Tibial artery (tissue), 4 donors: ENCODE measurements around the gene WNK1.

ENCODE experiments used
- DNase-seq, 2 donors: peaks; one replicate each; pipeline ENCODE4 v3.0.0-alpha.2; 2019
- H3K27ac ChIP-seq, 2 donors: fragments of 200-600 bp; sonication (generic) in 1 of 2; 1 replicate in 1 of 2; 2 replicates in 1 of 2; pipeline ENCODE4 v1.5.1; 2018 to 2019; ENCODE audit warnings: mild to moderate bottlenecking in 1 of 2
- H3K27me3 ChIP-seq, 2 donors: fragments of 200-600 bp; sonication (generic) in 1 of 2; one replicate each; pipeline versions ENCODE4 v1.5.1 to v1.6.0; 2016 to 2019
- H3K36me3 ChIP-seq, 3 donors: fragments of 200-600 bp; sonication (generic) in 2 of 3; one replicate each; pipeline ENCODE4 v1.5.1; 2016 to 2019; ENCODE audit warnings: mild to moderate bottlenecking in 2 of 3
- H3K4me1 ChIP-seq, 4 donors: fragments of 200-600 bp; sonication (generic) in 2 of 4; 1 replicate in 3 of 4; 2 replicates in 1 of 4; pipeline ENCODE4 v1.5.1; 2016 to 2019
- H3K4me3 ChIP-seq, 2 donors: fragments of 200-600 bp; sonication (generic) in 1 of 2; 1 replicate in 1 of 2; 2 replicates in 1 of 2; pipeline ENCODE4 v1.5.1; 2018 to 2019; ENCODE audit warnings: mild to moderate bottlenecking in 2 of 2
- H3K9me3 ChIP-seq, 3 donors: fragments of 200-600 bp; sonication (generic) in 1 of 3; one replicate each; pipeline ENCODE4 v1.5.1; 2016 to 2019
- CTCF ChIP-seq, 2 experiments: fragments of 200-600 bp in 1 of 2; fragments of 450-650 bp in 1 of 2; IDR thresholded peaks; one replicate each; pipeline ENCODE4 v1.5.1; 2017 to 2019; ENCODE audit warnings: antibody characterized with exemption in 2 of 2, mild to moderate bottlenecking in 1 of 2, moderate library complexity in 1 of 2
- intact Hi-C: fragments of 100-400 bp; cut with DNase I; formaldehyde crosslinking; loops from one replicate; pipeline ENCODE4 v1.15.0; 2023; ENCODE audit warnings: low total_unique reads

The WNK1 gene

GRCh38 chr12:828726-829395 lies 76.5 kb downstream of the WNK1 start:
- no peaks in the 10 kb centered on the region for H3K9me3 ChIP-seq
- H3K27ac ChIP-seq: peak overlapping the region in 1 of 2 donors; percentile 32
- peaks cover 0 to 36% (median 11%) of the 10 kb centered on the region in 4 donors for H3K4me1 ChIP-seq
- peaks cover 4 to 30% (median 21%) of the 10 kb centered on the region in 3 donors for H3K36me3 ChIP-seq
- H3K4me3 ChIP-seq: no peak overlapping the region
- no peak for TF ChIP-seq CTCF (IDR thresholded peaks at IDR 0.05)
- DNase-seq: no peak
- no peaks in the 10 kb centered on the region for H3K27me3 ChIP-seq
- intact Hi-C loops: loop anchor here (10.0 kb wide), 1 partner anchor 126 kb away; no protein-coding TSS in a partner anchor

- H3K9me3 ChIP-seq: no peaks in the 10 kb centered on the region
- intact Hi-C loops: no loop called here
- no peak overlapping the region for H3K4me3 ChIP-seq
- no peak for DNase-seq
- TF ChIP-seq CTCF (IDR thresholded peaks at IDR 0.05): no peak
- peaks cover 4 to 30% (median 27%) of the 10 kb centered on the region in 3 donors for H3K36me3 ChIP-seq
- no peaks in the 10 kb centered on the region for H3K27me3 ChIP-seq
- H3K4me1 ChIP-seq: peaks cover 0 to 36% (median 11%) of the 10 kb centered on the region in 4 donors
- no peak overlapping the region for H3K27ac ChIP-seq
Measured at GRCh38 chr12:830111-830867, 77.9 kb downstream of the WNK1 start.

DNA sequence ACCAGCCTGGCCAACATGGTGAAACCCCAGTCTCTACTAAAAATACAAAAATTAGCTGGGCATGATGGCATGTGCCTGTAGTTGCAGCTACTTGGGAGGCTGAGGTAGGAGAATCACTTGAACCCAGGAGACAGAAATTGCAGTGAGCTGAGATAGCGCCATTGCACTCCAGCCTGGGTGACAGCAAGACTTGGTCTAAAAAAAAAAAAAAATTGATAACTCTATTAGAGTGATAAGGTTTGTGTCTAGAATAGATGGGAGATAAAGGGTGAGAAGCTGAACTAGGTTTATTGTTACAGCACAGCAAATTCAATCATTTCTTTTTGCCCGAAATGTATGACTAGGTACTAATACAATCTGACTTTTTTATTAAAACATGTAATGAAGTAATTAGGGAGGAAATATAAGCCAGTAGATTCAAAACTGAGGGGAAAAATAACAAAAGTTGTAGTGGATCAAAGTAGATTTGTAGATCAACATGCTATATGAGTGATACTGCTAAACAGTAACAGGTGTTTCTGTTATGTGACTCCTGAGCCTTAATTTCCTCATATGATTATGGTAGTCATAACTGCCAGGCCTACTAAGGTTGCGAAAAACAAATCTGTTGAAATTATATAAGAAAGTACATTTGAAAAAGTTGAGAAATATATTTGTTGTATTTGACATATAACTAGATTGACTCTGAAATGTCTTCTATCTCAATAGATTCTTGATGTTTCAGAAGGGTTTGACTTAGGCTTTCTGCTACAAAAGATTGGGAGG lies 83.6 kb downstream of the WNK1 start:
- H3K36me3 ChIP-seq: peaks cover 0 to 6% (median 5%) of the 10 kb centered on the region in 3 donors
- no peaks in the 10 kb centered on the region for H3K9me3 ChIP-seq
- peaks cover 0 to 3% (median 0%) of the 10 kb centered on the region in 4 donors for H3K4me1 ChIP-seq
- H3K4me3 ChIP-seq: no peak overlapping the region
- no peaks in the 10 kb centered on the region for H3K27me3 ChIP-seq
- no peak for DNase-seq
- no peak for TF ChIP-seq CTCF (IDR thresholded peaks at IDR 0.05)
- intact Hi-C loops: no loop called here
- no peak overlapping the region for H3K27ac ChIP-seq

DNA sequence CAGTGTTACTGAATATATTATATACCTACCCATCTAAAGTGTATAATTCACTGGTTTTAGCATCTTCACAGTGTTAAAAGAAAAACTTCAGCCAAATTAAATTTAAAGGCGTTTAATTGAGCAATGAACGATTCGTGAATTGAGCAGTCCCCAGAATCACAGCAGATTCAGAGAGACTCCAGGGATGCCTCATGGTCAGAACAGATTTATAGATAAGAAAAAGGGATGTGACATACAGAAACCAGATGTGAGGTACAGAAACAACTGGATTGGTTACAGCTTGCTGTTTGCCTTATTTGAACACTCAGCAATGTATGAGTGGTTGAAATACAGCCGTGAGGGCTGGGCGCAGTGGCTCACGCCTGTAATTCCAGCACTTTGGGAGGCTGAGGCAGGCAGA lies 84.6 kb downstream of the WNK1 start:
- intact Hi-C loops: no loop called here
- Histone ChIP-seq H3K4me1 (peaks cover 0 to 3% (median 0%) of the 10 kb centered on the region in 4 donors), H3K36me3 (peaks cover 0 to 6% (median 0%) of the 10 kb centered on the region in 3 donors), H3K4me3 (no peak overlapping the region), H3K27ac (no peak overlapping the region), H3K9me3 (no peaks in the 10 kb centered on the region), H3K27me3 (no peaks in the 10 kb centered on the region)
- no peak for TF ChIP-seq CTCF (IDR thresholded peaks at IDR 0.05)
- DNase-seq: no peak

GRCh38 chr12:837548-837947 lies 85.2 kb downstream of the WNK1 start:
- Histone ChIP-seq H3K36me3 (peaks cover 0 to 6% (median 0%) of the 10 kb centered on the region in 3 donors), H3K27me3 (no peaks in the 10 kb centered on the region), H3K4me3 (no peak overlapping the region), H3K4me1 (peaks cover 0 to 3% (median 0%) of the 10 kb centered on the region in 4 donors), H3K9me3 (no peaks in the 10 kb centered on the region), H3K27ac (no peak overlapping the region)
- DNase-seq: no peak
- intact Hi-C loops: no loop called here
- TF ChIP-seq CTCF (IDR thresholded peaks at IDR 0.05): no peak
